ENCODE measurements around the gene BTBD9. TPM values are rescaled to one million over a fixed set of nuclear protein-coding genes. Genes with fewer than 3 reads are reported as not detected.

BTBD9 gene
- total RNA-seq, 1 experiment from 2014 or later, result 4.3 TPM

DNA sequence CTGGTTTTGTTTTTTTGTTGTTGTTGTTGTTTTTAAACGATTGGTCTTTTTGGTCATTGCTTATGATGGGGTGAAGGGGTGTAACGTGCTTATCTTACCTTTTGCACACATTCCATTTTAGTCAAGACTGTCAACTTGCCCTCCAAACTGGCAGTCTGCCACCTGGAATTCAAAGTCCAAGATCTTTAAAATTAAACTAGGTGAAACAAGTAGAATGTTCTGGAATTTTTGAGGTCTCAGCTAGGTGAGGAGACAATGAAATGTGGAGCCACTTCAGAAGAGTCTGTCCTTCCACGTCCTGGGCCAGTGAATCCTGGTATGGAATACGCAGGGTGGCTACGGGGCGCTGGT lies 475.6 kb downstream of the BTBD9 start:
- H3K4me2 ChIP-seq (ENCODE audit: low read length), result no peak overlapping the region
- H3F3A ChIP-seq (ENCODE audit: low read length, unreplicated experiment), result no peaks in the 10 kb centered on the region
- no peak overlapping the region for H3K27ac ChIP-seq (ENCODE audit: low read length)
- no TSS peak for BruUV-seq (replicated peaks)
- ChIA-PET POLR2A (ENCODE audit: unreplicated experiment) (no interaction called here), CTCF (interaction anchor here (0.6 kb wide), 1 partner anchor 100 kb away, joined by 4 read pairs; no protein-coding TSS in a partner anchor)
- no peaks in the 10 kb centered on the region for H3K9me3 ChIP-seq (ENCODE audit: low read length)
- no peaks in the 10 kb centered on the region for H4K20me1 ChIP-seq (ENCODE audit: low read length)
- intact Hi-C loops (cut with micrococcal nuclease), result no loop called here
- no peaks in the 10 kb centered on the region for H3K27me3 ChIP-seq (ENCODE audit: low read length)
- H3K79me2 ChIP-seq (ENCODE audit: low read length), result no peaks in the 10 kb centered on the region
- no peak for DNase-seq
- no peaks in the 10 kb centered on the region for H3K4me1 ChIP-seq (ENCODE audit: insufficient read depth, low read length)
- no peaks in the 10 kb centered on the region for H3K36me3 ChIP-seq (ENCODE audit: low read depth, low read length)
- H3K9me2 ChIP-seq (replicated peaks; ENCODE audit: low read length), result no peaks in the 10 kb centered on the region
- no peak for ATAC-seq
- H3K4me3 ChIP-seq (ENCODE audit: low read length), result no peak overlapping the region
- no peak overlapping the region for H2AFZ ChIP-seq (ENCODE audit: low read length)
- no peak overlapping the region for H3K9ac ChIP-seq (ENCODE audit: low read length)
- TF ChIP-seq EZH2 (IDR thresholded peaks at IDR 0.05; ENCODE audit: low read length, unreplicated experiment) (no peak), EZH2phosphoT487 (IDR thresholded peaks at IDR 0.05; ENCODE audit: borderline replicate concordance, low read length) (no peak)
- TF ChIP-seq, protein P1, sequence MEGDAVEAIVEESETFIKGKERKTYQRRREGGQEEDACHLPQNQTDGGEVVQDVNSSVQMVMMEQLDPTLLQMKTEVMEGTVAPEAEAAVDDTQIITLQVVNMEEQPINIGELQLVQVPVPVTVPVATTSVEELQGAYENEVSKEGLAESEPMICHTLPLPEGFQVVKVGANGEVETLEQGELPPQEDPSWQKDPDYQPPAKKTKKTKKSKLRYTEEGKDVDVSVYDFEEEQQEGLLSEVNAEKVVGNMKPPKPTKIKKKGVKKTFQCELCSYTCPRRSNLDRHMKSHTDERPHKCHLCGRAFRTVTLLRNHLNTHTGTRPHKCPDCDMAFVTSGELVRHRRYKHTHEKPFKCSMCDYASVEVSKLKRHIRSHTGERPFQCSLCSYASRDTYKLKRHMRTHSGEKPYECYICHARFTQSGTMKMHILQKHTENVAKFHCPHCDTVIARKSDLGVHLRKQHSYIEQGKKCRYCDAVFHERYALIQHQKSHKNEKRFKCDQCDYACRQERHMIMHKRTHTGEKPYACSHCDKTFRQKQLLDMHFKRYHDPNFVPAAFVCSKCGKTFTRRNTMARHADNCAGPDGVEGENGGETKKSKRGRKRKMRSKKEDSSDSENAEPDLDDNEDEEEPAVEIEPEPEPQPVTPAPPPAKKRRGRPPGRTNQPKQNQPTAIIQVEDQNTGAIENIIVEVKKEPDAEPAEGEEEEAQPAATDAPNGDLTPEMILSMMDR (conservative IDR thresholded peaks at IDR 0.05; ENCODE audit: low read depth, low read length), result no peak

DNA sequence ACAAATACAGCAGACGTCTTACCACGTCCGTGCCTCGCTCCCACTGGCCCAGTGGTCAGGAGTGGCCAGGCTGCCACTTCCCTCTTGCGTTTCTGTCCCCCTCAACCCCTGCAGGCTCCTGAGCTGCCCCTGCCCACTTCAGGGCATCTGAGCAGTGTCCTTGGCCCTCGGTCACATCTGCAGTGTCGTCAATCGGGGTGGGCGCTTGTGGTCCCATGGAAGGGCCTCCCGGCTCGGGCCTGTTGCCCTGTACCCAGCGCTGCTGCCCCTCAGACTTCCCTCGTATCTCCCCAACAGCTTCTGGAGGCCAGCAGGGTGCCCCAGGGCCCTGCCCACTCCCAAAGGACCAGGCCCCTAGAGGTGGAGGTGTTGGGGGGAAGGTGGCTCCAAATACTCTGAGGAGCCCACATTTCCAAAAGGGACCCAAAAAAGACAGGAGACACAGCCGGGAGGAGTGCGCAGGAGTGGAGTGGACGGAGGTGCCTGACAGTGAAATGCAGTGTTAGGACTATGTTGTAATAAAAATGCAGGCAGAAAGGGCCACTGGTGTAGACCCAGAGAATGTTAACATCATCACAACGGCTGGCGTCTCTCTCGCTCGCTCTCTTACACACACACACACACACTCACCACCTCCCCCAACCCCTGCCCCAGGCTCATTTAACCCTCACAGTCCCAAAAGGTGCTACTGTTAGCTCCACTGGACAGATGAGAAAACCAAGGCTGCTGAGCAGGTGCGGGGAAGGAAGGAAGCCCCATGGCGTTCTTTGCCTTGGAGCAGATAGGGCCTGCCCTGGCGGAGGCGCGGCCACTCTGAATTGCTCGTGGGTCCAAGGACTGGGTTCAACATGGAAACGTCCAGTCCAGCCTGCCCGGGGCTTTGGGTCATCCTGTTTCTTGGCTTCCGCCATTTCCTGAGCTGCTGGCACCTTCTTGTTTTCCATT lies 476.3 kb downstream of the BTBD9 start:
- intact Hi-C loops (cut with micrococcal nuclease), result no loop called here
- Histone ChIP-seq H3K36me3 (ENCODE audit: low read depth, low read length) (no peaks in the 10 kb centered on the region), H3F3A (ENCODE audit: low read length, unreplicated experiment) (no peaks in the 10 kb centered on the region), H3K4me3 (ENCODE audit: low read length) (no peak overlapping the region), H3K9me2 (replicated peaks; ENCODE audit: low read length) (no peaks in the 10 kb centered on the region), H3K27ac (ENCODE audit: low read length) (no peak overlapping the region), H3K9ac (ENCODE audit: low read length) (no peak overlapping the region), H3K9me3 (ENCODE audit: low read length) (no peaks in the 10 kb centered on the region), H3K79me2 (ENCODE audit: low read length) (no peaks in the 10 kb centered on the region), H3K4me2 (ENCODE audit: low read length) (no peak overlapping the region), H3K27me3 (ENCODE audit: low read length) (no peaks in the 10 kb centered on the region), H4K20me1 (ENCODE audit: low read length) (no peaks in the 10 kb centered on the region), H3K4me1 (ENCODE audit: insufficient read depth, low read length) (no peaks in the 10 kb centered on the region), H2AFZ (ENCODE audit: low read length) (no peak overlapping the region)
- ChIA-PET POLR2A (ENCODE audit: unreplicated experiment) (no interaction called here), CTCF (interaction anchor here (0.6 kb wide), 1 partner anchor 100 kb away, joined by 4 read pairs; no protein-coding TSS in a partner anchor)
- no peak for ATAC-seq
- no peak for DNase-seq
- TF ChIP-seq, protein P1 (conservative IDR thresholded peaks at IDR 0.05; ENCODE audit: low read depth, low read length), result no peak
- TF ChIP-seq EZH2phosphoT487 (IDR thresholded peaks at IDR 0.05; ENCODE audit: borderline replicate concordance, low read length), result no peak
- no TSS peak for BruUV-seq (replicated peaks)

All from PC-3 (cell line).